GM18951 (cell line): Measurements from ENCODE around the gene USH1G.

Source experiments
- POLR2A ChIP-seq: IDR thresholded peaks from 4 replicates; pipeline ENCODE4 v1.6.1; 2011; ENCODE audit warnings: mild to moderate bottlenecking; ENCODE audit not compliant: insufficient read length, insufficient read depth; ENCODE audit errors: extremely low read depth
- in situ Hi-C: fragments of 300-500 bp; cut with MboI; formaldehyde crosslinking; loops from one replicate; pipeline ENCODE4 v1.12.0; 2022; ENCODE audit warnings: low sequenced_read_pairs, mixed read lengths, inconsistent platforms; ENCODE audit not compliant: unreplicated experiment

Gene USH1G

DNA sequence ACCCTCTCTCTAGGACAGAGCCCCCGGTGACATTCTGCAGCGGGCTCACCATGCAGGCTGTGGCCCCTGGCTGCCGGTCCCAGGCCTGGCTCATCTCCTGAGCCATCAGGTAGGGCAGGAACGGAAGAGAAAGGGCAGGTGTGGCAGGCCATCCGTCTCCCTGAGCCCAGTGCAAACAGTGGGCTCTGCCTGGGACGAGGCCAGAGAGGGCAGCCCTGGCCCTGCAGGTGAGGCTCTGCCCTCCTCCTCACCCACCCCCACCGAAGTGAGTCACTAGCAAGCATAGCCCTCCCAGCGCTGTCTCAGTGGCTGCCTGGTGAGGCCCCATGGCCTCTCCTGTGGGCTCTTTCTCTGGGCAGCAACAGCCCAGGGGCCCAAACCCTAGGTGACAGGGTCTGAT, 27.2 kb upstream of the USH1G start:
- in situ Hi-C loops = no loop called here

DNA sequence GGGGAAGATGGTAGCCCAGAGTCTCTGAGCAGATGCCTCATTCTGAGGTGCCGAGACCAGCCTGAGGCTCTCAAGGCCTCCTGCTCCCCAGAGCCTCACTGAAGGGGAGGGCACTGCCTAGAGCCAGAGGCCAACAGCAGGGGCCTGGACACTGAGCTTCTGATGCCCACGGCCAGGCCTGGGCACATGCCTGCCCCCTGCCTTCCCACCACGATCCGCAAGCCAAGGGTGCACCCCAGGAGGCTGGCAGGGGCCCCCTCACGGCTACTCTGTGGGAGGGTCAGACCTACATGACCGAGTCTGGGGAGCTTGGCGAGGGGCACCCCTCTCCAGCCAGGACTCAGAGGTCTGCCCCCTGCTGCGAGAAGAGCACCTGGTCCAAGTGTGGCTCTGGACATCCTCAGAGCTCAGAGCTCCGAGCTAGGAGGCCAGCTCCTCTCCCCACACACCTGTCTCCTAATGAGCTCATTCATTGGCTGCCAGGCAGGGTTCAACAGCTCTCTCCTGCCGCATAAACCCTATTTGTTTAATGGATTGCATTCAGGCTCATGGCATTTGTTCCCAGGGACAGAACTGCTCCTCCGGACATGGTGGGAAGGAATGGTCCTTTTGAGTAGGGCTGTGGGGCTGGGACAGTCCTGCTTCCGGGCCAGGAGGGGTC, 26.5 kb upstream of the USH1G start:
- in situ Hi-C loops = no loop called here

More for the DNA sequence above, 27.2 kb upstream of the USH1G start:
- no peak for TF ChIP-seq POLR2A

DNA sequence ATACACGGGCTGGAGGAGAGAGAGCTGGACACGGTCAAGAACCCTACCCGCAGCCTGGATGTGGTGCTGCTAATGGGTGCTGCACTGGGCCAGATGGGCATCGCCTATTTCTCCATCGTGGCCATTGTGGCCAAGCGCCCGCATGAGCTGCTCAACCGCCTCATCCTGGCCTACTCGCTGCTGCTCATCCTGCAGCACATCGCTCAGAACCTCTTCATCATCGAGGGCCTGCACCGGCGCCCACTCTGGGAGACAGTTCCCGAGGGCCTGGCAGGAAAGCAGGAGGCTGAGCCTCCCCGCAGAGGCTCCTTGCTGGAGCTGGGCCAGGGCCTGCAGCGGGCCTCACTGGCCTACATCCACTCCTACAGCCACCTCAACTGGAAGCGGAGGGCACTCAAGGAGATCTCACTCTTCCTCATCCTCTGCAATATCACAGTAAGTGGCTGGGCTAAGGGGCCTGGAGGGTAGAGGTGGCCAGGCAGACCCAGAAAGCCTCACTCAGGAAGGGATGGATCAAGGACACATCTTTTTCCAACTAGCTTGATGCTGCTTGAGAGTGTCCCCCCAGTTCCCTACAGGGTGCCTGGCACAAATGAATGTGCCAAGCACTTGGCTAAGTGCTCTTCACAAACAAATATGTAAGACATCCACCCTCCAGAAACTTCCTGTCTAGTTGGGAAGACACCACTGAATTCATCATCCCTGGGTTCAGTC, 24.1 kb upstream of the USH1G start:
- no peak for TF ChIP-seq POLR2A
- in situ Hi-C loops = no loop called here

More for the DNA sequence above, 26.5 kb upstream of the USH1G start:
- no peak for TF ChIP-seq POLR2A

DNA sequence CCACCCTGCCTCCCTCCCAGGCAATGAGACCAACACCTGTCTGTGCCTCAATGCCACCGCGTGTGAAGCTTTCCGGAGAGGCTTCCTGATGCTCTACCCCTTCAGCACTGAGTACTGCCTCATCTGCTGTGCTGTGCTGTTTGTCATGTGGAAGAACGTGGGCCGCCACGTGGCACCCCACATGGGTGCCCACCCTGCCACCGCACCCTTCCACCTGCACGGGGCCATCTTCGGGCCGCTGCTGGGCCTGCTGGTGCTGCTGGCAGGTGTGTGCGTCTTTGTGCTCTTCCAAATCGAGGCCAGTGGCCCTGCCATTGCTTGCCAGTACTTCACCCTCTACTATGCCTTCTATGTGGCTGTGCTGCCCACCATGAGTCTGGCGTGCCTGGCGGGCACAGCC, 23.6 kb upstream of the USH1G start:
- TF ChIP-seq POLR2A = no peak
- in situ Hi-C loops = no loop called here

DNA sequence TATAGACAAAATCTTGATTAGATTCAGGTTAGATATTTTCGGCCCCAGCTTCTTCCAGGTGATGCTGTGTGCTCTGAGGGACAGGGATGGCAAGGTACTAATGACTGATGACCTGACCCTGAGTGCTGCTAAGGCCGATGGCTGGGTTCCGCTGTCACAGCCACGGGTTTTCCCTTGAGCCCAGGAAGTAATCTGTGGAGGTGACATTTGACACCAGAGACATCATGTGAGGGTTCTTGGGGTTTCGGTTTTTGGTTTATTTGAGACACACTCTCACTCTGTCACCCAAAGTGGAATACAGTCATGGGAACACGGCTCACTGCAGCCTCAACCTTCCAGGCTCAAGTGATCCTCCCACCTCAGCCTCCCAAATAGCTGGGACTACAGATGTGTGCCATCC, 22.5 kb upstream of the USH1G start:
- no peak for TF ChIP-seq POLR2A
- in situ Hi-C loops = no loop called here

DNA sequence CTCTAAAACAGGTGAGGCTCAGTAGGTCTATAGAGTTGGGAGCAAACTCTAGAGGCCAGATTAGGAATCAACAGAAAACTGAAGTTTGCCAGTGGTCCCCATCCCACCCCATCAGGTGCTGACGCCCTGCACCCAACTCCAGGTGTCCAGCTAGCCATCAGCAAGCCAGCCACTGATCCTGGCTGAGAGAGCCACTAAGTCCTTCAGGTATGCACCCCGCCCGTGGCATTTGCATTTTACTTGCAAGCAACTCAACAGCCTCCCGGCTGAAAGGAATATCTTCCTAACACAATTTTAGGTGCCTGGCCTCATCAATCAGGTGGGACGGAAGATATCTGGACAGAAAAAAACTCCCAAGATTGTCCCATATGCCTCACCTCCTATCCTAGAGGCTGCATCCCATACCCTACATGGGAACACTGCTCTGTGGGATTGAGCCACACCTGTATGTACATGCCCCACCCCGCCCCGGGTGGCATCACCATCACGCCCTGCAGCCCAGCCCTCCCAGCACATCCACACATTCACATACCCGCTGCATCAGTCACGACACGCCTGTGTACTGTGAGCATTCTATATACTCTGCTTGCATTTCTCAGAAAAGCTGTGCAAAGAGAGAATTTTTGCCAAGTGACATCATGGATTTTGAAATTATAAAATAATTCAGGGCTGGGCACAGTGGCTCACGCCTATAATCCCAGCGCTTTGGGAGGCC, 20.9 kb upstream of the USH1G start:
- in situ Hi-C loops = no loop called here
- no peak for TF ChIP-seq POLR2A

DNA sequence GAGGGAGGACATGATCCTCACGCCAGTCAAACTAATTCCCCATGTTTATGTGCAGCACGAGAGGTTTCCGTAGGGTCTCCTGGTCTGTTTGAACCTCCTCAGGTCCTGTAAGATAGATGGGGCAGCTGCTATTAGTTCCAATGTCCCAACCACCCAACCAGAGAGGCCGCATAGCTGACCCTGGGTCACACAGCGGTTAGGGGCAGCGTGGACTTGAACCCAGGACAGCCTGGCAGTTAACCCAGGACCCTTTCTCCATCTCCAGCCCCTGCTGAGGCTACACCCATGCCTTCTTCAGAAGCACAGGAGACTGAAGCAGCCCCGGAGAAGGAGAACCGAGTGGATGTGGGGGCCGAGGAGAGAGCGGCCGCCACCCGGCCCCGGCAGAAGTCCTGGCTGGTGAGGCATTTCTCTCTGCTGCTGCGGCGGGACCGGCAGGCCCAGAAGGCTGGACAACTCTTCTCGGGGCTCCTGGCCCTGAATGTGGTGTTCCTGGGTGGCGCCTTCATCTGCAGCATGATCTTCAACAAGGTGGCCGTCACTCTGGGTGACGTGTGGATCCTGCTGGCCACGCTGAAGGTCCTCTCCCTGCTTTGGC, 18.2 kb upstream of the USH1G start:
- in situ Hi-C loops = no loop called here
- no peak for TF ChIP-seq POLR2A

DNA sequence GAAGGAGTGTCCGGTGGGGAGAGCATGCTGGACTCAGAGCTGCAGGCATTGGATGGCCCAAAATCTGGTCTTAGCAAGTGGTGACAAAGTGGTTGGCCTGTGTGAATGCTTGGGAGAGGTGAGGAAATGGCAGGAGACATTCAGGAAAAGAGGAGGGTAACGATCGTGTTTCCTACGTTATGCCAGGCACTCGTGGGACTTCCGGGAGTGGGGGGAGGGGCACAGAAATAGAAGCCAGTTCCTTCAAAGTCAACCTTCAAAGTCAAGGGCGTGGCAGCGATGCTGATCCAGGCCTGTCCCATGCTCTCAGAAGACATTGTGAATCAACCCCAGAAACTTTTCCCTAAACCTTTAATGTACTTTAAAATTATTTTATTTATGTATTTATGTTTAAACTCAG, 16.5 kb upstream of the USH1G start:
- TF ChIP-seq POLR2A = no peak
- in situ Hi-C loops = no loop called here

DNA sequence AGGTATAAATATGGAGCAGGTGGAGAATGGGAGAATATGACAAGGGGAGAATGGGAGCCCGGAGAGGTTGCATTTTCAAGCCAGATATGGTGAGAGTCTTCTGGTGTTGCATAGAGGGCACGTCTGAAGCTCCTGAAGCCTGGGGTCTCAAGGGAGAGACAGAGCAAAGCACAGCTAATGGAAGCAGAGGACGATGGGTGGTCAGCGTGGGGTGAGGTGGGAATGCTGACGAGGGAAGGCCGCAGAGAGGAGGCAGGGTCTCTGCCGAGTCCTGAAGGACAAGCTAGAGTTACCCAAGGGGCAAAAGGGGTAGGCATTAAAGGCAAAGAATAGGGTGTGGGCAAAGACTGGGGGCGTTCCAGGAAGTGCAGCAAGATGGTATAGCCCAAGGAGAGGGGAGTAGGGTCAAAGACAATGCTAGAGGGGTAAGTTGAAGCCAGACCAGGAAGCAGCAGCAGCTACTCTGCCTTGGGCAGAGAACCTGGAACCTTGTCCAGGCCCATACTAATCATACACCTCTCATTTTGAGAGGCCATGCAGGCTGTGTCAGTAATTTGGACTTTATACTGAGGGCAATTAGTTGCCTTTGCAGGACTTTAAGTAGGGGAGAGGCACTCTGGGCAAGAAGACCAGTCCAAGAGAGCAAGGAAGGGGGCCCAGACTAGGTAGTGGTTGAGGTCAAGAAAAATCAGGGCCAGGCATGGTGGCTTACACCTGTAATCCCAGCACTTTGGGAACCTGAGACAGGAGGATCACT, 15.3 kb upstream of the USH1G start:
- in situ Hi-C loops = no loop called here
- no peak for TF ChIP-seq POLR2A

DNA sequence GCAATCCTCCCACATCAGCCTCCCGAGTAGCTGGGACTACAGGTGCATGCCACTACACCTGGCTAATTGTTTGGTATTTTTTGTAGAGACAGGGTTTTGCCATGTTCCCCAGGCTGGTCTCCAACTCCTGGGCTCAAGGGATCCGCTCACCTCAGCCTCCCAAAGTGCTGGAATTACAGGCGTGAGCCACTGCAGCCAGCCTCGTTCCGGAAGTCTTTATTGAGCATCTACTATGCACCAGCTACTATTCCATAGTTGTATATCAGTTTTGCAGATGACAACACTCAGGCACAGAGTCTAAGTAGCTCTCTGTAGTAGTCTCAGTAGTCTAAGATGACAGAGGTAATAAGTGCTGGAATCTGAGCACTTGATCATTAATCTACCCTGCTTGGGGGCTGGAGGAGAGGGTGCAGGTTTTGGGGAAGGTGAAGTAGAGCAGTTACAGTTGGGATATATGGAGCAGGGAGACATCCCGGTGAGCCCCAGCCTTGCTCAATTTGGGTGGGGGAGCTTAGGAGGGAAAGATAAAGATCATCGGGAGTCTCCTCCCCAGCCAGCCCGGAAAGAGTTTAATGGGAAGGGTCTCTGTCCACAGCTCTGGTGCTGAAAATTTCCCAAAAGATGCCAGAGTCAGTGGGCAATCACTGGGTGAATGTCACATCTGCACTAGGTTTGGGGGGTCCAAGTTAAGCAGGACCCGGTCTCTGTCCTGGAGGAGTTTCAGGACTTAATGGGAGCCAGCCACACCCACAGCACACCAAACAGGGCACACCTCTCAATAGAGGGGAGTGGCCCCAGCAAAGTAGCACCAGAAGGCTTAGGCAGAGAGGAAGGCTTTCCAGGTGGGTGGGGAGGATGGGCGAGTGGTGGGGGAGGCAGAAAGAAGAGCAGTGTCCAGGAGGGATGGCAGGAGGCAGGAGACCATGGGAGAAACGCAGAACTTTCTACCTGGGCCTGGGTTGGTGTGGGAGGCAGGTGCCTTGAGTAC, 14.3 kb upstream of the USH1G start:
- in situ Hi-C loops = no loop called here
- TF ChIP-seq POLR2A = no peak

DNA sequence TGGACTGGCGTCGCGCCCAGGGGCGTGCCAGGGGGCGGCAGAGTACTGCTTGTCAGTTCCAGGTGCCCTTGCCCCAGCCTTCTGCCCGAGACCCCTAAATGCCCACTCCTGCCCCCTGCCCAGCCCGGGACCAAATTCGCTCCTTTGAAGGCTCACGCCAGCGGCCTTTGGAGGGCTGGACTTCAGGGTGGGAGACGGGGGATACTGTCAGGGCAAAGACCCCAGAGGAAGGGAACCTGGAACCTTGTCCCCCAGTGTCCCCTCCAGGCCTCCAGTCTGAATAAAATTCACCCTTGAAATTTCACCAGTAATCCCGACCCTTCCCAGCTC, 13.4 kb upstream of the USH1G start:
- TF ChIP-seq POLR2A = no peak
- in situ Hi-C loops = no loop called here
